Smooth muscle cell of the brain vasculature (primary cell): ENCODE measurements around the gene ENOSF1.
A peak's percentile ranks its signal among the peaks of the same experiment; 100 is the strongest.
"Not testable (repeated sequence)": the region's sequence is repeated elsewhere in the genome, so short reads cannot be mapped to it uniquely, and the experiment has no call there.

Experiments
- DNase-seq: peaks from one replicate; pipeline ENCODE4 v3.0.0-alpha.2; 2012; ENCODE audit warnings: low read depth, low spot score

ENOSF1 gene, protein sequence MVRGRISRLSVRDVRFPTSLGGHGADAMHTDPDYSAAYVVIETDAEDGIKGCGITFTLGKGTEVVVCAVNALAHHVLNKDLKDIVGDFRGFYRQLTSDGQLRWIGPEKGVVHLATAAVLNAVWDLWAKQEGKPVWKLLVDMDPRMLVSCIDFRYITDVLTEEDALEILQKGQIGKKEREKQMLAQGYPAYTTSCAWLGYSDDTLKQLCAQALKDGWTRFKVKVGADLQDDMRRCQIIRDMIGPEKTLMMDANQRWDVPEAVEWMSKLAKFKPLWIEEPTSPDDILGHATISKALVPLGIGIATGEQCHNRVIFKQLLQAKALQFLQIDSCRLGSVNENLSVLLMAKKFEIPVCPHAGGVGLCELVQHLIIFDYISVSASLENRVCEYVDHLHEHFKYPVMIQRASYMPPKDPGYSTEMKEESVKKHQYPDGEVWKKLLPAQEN

DNA sequence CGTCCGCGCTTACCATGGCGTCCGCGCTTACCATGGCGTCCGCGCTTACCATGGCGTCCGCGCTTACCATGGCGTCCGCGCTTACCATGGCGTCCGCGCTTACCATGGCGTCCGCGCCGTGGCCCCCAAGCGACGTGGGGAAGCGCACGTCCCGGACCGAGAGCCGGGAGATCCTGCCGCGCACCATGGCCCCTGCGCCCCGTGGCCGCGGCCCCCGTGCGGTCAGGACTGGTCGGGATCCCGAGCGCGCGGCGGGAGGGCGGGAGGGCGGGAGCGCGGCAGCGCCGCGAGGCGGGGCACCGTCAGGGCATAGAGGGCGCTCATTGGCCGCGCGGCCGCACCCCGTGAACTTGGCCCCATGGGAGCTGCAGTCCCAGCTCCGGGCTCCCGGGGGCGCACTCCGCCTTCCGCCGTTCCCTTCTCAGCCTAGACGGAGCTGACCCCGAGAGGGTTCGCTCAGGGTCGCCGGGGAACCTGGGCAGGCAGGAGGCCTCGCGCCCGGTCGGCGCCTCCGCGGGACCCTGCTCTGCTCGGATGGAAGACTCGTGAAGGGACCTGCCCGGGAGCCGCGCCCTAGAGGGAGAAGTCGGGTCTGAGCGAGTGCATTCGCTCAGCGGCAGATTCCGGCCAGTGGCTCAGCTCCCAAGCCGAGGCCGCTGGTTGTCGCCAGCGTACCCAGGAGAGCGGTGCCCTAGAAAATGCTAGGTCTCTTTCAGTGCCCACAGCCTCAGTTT is at the start of gene ENOSF1:
Gene ENOSF1, minus strand, starts transcription at position 230 of the 734 bp plus-strand sequence. Its CDS starts 43 bp downstream, at position 187.
- DNase-seq = no peak

DNA sequence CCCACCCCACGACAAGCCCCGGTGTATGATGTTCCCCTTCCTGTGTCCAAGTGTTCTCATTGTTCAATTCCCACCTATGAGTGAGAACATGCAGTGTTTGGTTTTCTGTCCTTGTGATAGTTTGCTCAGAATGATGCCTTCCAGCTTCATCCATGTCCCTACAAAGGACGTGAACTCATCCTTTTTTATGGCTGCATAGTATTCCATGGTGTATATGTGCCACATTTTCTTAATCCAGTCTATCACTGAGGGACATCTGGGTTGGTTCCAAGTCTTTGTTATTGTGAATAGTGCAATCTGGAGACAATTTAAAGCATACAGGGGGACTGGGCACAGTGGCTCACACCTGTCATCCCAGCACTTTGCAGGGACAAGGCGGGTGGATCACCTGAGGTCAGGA is 47.4 kb upstream of the ENOSF1 start:
- DNase-seq = not testable (repeated sequence)

DNA sequence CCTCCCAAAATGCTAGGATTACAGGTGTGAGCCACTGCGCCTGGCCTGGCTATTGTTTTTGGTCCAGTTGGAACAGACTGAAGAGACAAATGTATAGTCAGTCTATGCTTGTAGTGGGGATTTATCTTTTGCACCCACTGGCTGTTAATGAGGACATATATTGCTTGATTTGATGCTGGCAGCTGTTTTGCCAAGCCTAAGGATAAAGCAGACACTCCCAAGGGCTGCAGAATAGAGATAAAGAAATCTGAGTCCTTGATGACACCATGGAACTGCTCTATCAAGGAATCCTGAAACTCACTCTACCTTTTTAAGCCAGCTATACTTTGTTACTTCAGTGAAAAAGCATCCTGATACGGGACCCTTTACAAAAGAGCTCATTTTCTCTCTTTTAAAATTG is 43.1 kb upstream of the ENOSF1 start:
- DNase-seq = no peak

DNA sequence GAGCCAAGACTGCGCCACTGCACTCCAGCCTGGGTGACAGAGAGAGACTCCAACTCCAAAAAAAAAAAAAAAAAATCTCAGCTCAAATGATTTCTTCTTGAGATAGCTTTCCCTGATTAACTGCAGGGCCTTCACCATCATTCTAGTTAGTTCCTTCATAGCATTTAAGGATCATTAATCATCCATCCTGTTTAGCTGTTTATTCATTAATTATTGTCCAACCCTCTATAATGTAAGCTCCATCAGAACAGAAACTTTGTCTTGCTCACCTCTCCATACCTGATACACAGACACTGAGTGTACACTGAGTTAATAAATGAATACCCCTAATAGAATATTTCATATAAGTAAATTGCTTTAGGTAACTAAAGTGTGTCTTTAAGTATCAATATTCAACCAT is 42.2 kb upstream of the ENOSF1 start:
- DNase-seq = no peak

DNA sequence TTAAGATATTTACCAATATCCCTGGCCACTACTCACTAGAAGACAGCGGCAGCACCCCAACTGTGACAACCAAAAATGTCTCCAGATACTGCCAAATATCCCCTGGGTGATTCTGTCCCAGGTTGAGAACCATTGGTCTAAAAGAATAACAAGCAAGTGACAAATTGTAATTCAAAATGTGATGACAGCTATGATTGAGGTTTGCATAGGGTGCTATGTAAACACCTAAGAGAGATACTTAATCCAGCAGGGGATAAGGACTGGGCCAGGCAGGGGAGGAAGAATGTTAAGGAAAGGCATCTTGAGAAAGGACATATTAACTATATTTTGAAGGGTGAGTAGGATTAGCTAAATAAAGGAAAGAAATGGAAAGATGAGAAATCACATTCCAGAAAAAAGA is 38.0 kb upstream of the ENOSF1 start:
- no peak for DNase-seq

DNA sequence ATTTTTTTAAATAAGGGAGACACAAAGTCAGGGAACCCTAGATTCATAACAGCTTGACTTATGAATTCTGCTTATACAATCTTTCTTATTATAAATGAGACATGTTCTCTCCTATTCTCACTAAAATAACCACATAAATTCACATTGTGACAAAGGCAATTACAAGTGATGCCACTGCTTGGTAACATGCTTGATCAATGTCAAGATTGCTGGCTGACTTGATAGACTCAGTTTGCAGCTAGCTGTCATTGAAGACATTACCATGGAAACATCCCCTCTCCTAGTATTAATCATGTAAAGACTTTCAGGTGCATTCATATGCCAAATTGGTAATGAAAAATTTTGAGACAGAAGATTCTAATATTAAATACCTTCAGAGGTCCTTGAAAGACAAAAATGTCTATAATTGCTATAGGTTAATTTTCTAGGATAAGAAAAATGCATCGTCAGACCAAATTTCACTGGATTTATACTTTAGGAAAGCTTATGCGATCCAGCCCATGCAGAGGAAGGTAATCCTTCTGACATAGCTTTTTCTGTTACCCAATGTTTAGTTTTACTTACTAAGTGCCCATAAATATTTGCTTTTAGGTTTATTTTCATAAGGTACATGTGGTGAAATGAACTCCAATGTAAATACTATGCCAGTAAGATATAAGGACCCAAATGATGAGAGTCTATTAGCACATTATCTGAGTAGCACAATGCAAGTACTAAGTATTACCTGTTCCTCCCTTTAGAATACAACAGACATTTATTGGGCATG is 32.6 kb upstream of the ENOSF1 start:
- DNase-seq = no peak

DNA sequence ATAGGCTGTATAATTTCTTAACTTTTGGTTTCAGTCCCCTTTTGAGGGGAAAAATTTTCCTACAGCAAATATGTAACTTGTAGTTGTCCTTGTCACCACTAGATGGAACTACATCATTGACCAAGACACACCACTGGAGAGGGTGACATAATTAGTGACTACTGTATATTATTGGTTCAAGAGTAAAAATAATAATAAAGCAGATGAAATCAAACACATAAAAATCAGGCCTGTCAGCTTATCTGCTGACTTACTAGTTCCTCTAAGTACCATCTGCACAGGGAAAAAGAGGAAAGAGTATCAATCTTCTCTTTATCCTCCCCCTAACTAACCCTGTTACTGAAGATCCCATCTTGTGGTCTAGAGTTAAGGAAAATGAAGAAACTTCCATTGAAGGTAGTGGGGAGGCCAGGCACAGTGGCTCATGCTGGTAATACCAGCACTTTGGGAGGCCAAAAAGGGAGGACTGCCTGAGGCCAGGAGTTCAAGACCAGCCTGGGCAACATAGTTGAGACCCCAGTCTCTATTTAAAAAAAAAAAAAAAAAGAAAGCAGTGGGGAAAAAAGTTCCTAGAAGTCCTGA is 29.6 kb upstream of the ENOSF1 start:
- DNase-seq = peak; percentile 4

DNA sequence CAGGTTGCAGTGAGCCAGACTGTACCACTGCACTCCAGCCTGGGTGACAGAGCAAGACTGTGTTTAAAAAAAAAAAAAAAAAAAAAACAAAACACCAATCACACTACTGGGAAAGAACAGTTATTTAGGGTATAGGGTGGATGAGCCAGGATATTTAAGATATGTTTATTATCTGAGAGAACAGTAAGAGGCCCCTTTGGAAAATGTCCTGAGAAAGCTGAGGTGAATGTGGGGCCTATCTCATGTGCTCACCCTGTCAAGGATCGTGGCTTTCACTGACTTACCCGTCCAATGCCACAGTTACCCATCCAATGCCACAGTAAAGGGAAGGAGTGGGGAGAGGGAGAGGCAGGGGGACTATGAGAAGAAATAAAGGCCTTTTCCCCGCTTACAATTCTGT is 19.9 kb upstream of the ENOSF1 start:
- no peak for DNase-seq

DNA sequence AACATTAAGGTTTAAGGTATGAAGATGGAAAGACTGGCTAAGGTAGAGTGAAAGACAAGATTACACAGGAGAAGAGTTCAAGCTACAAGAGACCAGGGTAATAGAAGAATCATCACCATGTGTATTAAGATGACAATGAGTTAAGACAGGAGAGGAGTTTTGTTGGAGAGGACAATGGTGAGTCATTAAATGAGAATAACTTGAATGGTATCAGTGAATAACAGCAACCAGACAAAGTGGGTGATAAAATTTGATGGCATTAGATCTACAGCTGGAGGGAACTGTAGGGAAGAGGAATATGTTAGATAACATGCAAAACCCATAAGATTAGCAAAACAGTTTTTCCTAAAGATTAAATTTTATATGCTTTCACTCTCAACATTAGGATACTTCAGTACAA is 18.8 kb upstream of the ENOSF1 start:
- no peak for DNase-seq

DNA sequence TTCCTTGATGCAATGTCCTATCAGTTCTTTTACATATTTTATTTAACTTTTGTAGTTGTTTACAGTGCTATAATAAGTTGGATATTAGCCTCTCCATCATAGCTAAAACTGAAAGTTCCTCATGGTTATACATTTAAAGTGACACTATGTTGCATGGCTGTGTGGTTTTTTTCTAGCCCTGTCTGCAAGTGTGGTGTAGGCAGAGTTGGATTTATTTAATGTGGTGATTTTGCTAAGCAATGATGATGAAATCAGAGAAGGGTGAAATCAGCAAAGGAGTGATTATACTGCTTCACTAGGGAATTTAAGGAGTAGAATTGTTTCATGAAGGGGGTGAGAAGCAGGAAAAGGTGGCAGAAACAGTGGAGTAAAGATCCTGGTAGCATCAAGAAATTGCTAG is 18.3 kb upstream of the ENOSF1 start:
- DNase-seq = no peak

DNA sequence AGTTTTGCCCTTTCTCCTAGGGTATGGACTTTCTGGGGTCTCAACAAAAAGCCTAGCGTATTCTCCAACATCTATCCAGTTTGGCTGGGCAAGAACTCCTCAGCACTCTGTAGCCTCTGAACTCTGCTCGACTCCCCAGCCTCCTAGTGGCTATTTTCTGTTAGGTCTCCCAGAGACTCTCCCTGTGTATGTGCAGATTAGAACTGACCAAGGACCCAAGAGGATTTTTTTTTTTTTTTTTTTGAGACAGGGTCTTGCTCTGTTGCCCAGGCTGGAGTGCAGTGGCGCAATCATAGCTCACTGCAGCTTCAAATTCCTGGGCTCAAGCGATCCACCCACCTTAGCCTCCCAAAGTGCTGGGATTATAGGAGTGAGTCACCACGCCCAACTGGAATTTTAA is 17.7 kb upstream of the ENOSF1 start:
- DNase-seq = not testable (repeated sequence)

DNA sequence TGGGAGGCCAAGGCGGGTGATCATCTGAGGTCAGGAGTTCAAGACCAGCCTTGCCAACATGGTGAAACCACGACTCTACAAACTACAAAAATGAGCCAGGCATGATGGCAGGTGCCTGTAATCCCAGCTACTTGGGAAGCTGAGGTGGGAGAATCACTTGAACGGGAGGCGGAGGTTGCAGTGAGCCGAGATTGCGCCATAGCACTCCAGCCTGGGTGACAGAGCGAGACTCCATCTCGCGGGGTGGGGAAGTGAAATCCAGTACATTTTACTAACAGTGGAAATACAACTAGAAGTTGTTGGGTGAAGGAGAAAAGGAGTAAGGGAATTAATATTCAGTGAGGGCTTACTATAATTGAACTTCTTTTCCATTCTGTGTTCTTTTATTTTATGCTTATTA is 13.2 kb upstream of the ENOSF1 start:
- DNase-seq = no peak

DNA sequence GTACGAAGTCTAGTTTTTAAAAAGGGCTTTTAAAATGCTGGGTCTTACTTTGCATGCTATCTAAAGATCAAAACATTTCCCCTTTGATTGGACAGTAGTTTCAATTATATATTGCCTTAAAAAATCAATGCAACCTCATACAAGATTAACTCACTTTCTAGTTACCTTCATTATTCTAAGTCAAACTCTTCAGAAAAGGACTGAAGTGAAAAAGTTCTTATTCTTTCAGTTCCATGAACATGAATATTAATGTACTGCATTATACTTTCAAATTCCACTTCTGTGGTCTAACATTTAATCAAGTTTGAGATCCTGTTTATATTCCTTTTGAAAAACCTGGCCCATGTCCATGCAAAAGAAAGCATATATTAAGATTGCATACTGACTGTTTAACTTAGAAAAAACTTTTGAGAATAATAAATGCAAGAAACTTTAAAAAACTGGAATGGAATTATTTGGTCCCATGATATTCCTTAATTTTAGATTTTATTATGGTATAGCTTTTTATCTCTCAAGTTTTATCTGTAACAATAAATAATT is 11.2 kb upstream of the ENOSF1 start:
- DNase-seq = no peak

DNA sequence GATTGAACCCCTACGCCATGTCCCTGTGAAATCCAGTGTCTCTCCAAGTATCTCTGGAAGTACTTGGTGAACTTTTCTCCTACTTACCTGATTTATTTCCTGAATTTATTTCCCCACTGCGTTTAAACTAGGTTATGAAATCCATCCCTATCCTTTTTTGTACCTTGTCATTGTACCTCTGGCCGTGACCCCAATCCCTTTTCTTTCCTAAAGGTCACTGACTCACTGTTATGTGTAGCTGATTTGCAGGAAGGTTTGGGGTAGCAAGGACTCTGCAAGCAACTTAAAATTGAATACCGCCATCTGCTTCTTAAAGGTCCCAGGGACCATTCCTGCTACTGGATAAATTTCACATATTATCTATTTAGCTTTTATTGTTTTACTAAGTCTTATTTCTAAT is 4.6 kb upstream of the ENOSF1 start:
- DNase-seq = no peak

DNA sequence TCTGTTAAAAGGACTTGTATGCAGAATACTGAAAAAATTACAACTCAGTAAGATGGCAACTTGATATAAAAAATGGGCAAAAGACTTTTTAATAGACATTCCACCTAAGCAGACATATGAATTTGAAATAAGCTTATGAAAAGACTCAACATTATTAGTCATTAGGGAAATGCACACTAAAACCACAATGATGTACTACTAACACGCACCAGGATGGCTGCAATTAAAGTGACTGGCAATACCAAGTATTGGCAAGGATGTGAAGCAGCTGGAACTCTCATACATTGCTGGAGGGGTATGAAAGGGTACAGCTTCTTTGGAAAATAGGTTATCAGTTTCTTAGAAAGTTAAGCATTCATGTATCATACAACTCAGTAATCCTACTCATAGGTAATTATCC is 3.2 kb upstream of the ENOSF1 start:
- DNase-seq = no peak

DNA sequence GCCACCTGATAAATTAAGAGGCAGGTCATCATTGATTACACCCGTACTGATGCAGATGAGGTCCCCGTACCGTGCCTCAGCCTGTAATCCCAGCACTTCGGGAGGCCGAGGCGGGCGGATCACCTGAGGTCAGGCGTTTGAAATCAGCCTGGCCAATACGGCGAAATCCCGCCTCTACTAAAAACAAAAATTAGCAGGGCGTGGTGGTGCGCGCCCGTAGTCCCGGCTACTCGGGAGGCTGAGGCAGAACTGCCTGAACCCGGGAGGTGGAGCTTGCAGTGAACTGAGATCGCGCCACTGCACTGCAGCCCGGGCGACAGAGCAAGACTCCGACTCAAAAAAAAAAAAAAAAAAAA is 683 bp upstream of the ENOSF1 start:
- no peak for DNase-seq

DNA sequence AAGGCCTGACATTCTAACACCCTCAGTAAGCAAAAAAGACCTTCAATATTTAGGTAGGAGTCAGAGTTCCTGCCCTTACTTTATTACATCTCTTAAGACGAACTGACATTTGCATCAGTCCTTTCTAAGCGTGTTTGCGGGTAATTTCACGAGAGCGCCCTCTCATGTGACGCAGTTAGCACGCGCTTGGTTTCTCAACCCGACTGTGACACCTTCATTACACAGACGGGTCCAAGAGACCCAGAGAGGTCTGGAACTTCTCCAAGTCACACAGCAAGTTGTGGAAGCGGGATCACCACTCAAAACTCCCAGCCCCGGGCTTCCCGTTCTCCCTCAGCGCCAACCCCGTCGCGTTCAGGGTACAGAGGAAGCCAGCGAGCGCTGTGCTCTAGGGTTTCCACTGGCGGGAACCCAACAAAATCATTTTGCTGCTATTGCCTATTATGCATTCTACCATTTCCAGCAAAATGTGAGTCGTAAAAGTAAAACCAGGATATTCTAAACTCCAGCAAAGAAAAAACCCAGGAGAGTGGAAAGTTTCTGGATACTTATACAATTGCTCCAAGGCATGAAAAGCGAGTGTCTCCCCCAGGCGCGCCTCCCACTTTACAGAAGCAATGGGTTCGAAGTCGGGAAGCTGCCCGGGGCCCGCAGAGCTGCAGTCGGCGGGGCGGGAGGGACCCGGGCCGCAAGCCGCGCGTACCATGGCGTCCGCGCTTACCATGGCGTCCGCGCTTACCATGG is 601 bp downstream of the ENOSF1 start:
- DNase-seq = no peak

DNA sequence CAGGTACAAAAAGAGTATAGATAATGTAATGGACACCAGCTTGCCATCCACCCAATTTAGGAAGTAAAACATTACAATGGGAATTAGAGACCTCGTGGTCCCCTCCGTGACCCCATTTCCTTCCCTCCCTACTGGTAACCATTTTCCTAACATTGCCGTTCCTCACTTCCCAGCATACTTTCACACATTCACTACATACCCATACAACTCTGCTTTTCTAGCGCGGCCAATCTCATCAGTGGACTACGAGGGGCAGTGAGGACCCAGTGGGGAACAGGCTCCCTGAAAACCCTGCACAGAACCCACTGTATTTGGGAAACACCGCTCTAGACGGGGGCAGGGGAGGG is 1.1 kb downstream of the ENOSF1 start:
- DNase-seq = no peak

DNA sequence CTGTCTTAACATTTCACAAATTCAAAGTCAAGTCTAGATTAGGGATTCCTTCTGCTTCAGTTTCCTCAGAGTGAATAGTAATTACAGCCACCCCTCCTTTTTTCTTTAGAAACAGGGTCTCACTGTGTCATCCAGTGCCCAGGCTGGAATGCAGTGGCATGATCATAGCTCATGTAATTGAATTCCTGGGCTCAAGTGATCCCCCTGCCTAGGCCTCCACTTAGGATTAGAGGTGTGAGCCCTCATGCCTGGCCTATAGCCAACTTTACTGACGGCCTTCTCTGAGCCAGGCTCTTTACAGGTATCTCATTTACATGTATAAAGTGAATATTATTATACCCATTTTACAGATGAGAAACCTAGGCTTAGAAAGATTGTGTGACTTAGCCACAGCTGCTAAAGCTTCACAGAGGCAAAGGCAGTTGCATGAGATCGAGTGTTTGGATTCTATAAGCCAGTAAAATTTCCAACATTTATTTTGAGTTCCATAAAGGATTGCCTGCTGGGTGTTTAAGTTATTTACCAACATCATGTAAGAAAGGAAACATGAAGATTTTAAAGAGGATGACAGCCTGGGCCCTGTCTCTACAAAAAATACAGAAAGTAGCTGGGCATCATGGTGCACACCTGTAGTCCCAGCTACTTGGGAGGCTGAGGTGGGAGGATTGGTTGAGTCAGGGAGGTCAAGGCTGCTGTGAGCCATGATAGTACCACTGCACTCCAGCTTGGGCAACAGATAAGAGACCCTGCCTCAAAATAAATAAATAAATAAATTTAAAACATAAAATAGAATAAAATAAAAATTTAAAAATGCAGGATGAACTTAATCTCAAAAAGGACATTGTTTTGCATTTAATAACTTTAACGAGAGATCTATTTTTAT is 1.8 kb downstream of the ENOSF1 start:
- no peak for DNase-seq

DNA sequence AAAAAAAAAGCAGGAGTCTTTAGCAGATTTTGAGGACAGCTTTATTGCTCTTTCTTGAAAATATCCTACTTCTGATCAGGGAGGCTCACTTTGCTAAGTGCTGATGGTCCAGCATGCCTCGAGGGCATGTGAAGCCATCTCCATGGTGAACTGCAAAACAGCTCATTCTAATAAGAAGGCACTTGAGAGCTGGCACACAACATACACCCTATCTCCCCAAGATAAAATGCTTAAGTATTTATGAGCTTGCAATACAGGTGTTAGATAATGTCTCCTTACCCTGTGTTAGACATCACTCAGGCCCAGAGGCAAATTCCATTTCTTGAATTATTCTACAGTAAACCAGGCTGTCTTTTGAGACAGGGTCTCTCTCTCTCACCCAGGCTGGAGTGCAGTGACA is 2.7 kb downstream of the ENOSF1 start:
- no peak for DNase-seq
